K562 (cell line): ENCODE results near the gene PRSS56. TPM values are rescaled to one million over a fixed set of nuclear protein-coding genes. Genes with fewer than 3 reads are reported as not detected.

ENCODE experiments used
- ATAC-seq: fragments of 200-7000 bp; cut with Tn5 transposase; 3 replicates; pipeline ENCODE4 v1.9.1; 2020; ENCODE audit warnings: moderate library complexity
- BruUV-seq: library from RNA; stranded (reverse); fragments of 400-500 nt; replicated peaks from 2 replicates; lab custom pipeline; 2021; lab: Mats Ljungman, UMichigan
- CTCF ChIA-PET: fragments of 300-600 bp; formaldehyde crosslinking; extraction: SDS; loops from one replicate; lab custom pipeline; 2021; ENCODE audit warnings: low intra/inter-chr PET ratio; lab: Yijun Ruan, JAX
- POLR2A ChIA-PET: fragments of 300-600, 350-650 bp; sonication (Branson Sonifier 250); formaldehyde crosslinking; extraction: SDS; loops from one replicate; lab custom pipeline; 2021; ENCODE audit warnings: antibody characterized with exemption, inconsistent platforms; lab: Yijun Ruan, JAX
- DNase-seq, 4 experiments: peaks; one replicate each; pipeline versions ENCODE4 v3.0.0 to v3.0.0-alpha.2; 2011 to 2018; ENCODE audit warnings: low spot score in 3 of 4, mixed read lengths in 3 of 4; ENCODE audit errors: extremely low read depth in 1 of 4
- FAIRE-seq: peaks from 2 replicates; lab custom pipeline; 2011; peaks lifted over from hg19 to GRCh38; lab: Jason Lieb, UNC
- H2AFZ ChIP-seq: 2 replicates; pipeline ENCODE4 v1.6.0; 2011; ENCODE audit warnings: low read depth, low read length, control low read depth, inconsistent platforms
- H3K27ac ChIP-seq: fragments of 200-600 bp; 3 replicates; pipeline ENCODE4 v1.8.0; 2011; ENCODE audit warnings: low read depth, mild to moderate bottlenecking, control low read depth, inconsistent platforms, low read length, moderate library complexity, mixed read lengths; ENCODE audit errors: extremely low read depth
- H3K27me3 ChIP-seq, 2 experiments: fragments of 300-600 bp in 1 of 2; 2 replicates in 1 of 2; 3 replicates in 1 of 2; pipeline versions ENCODE4 v1.6.0 to v1.8.0; 2011; ENCODE audit warnings: inconsistent platforms in 2 of 2, low read length in 2 of 2, mild to moderate bottlenecking in 1 of 2, mixed read lengths in 1 of 2, moderate library complexity in 1 of 2; ENCODE audit not compliant: control insufficient read depth in 2 of 2, insufficient read depth in 2 of 2
- H3K36me3 ChIP-seq: fragments of 300-600 bp; 3 replicates; pipeline ENCODE4 v1.8.0; 2011; ENCODE audit warnings: mild to moderate bottlenecking, low read length, inconsistent platforms; ENCODE audit not compliant: control insufficient read depth, insufficient read depth
- H3K4me1 ChIP-seq, 2 experiments: fragments of 200-600 bp in 1 of 2; replicated peaks in 1 of 2; 2 replicates in 1 of 2; 3 replicates in 1 of 2; pipeline versions ENCODE4 v1.5.1 to v1.8.0; 2011; ENCODE audit warnings: inconsistent platforms in 2 of 2, low read length in 2 of 2, mild to moderate bottlenecking in 1 of 2, mixed read lengths in 1 of 2, moderate library complexity in 1 of 2; ENCODE audit not compliant: control insufficient read depth in 2 of 2, insufficient read depth in 2 of 2
- H3K4me2 ChIP-seq: 2 replicates; pipeline ENCODE4 v1.6.1; 2011; ENCODE audit warnings: low read length, control low read depth, inconsistent platforms, mixed read lengths; ENCODE audit not compliant: insufficient read depth
- H3K4me3 ChIP-seq: fragments of 200-600 bp; sonication (generic), shearing (Covaris generic); 2 replicates; pipeline ENCODE4 v1.5.1; 2016; ENCODE audit warnings: control low read depth, inconsistent platforms
- H3K79me2 ChIP-seq: fragments of 200-600 bp; 3 replicates; pipeline ENCODE4 v1.8.0; 2011; ENCODE audit warnings: low read length, inconsistent platforms; ENCODE audit not compliant: control insufficient read depth, insufficient read depth
- H3K9ac ChIP-seq, 2 experiments: 2 replicates each; pipeline versions ENCODE4 v1.6.0 to v1.6.1; 2011; ENCODE audit warnings: low read depth in 2 of 2, low read length in 2 of 2, control low read depth in 1 of 2, inconsistent platforms in 1 of 2, mild to moderate bottlenecking in 1 of 2, mixed read lengths in 1 of 2; ENCODE audit not compliant: insufficient read depth in 1 of 2
- H3K9me1 ChIP-seq: one replicate; pipeline ENCODE4 v1.6.0; 2011; ENCODE audit warnings: inconsistent platforms, mild to moderate bottlenecking, low read length, moderate library complexity; ENCODE audit not compliant: control insufficient read depth, insufficient read depth
- H3K9me3 ChIP-seq: replicated peaks from 2 replicates; pipeline ENCODE4 v1.5.1; 2011; ENCODE audit warnings: low read depth, low read length, inconsistent platforms; ENCODE audit not compliant: control insufficient read depth, insufficient read depth
- H4K20me1 ChIP-seq: replicated peaks from 2 replicates; pipeline ENCODE4 v1.6.1; 2011; ENCODE audit warnings: low read length, inconsistent platforms, mixed read lengths; ENCODE audit not compliant: control insufficient read depth, insufficient read depth
- CHD1 ChIP-seq: fragments of 200-600 bp; sonication (generic); IDR thresholded peaks from one replicate; pipeline ENCODE4 v1.6.1; 2012; ENCODE audit warnings: mild to moderate bottlenecking, moderate library complexity, low read length, inconsistent platforms
- CHD7 ChIP-seq: fragments of 200-600 bp; sonication (generic); IDR thresholded peaks from one replicate; pipeline ENCODE4 v1.6.1; 2012; ENCODE audit warnings: mild to moderate bottlenecking, low read depth, low read length, inconsistent platforms
- ELK1 ChIP-seq: sonication (generic); formaldehyde crosslinking; IDR thresholded peaks from 2 replicates; pipeline ENCODE4 v1.8.1; 2022; ENCODE audit warnings: missing genetic modification reagents
- HNRNPL ChIP-seq: fragments of 200-400 bp; formaldehyde crosslinking; IDR thresholded peaks from 2 replicates; pipeline ENCODE4 v1.6.1; 2017; ENCODE audit warnings: low read depth, mild to moderate bottlenecking, low read length
- PHF20 ChIP-seq: fragments of 450-650 bp; IDR thresholded peaks from 2 replicates; pipeline ENCODE4 v1.6.1; 2018; ENCODE audit not compliant: partially characterized antibody
- PHF21A ChIP-seq: fragments of 450-650 bp; IDR thresholded peaks from 2 replicates; pipeline ENCODE4 v1.6.1; 2017; ENCODE audit warnings: low read depth, borderline replicate concordance
- SMAD3 ChIP-seq: fragments of 450-650 bp; formaldehyde crosslinking; conservative IDR thresholded peaks from 2 replicates; pipeline ENCODE4 v1.4.0; 2020; ENCODE audit warnings: mild to moderate bottlenecking
- TFAM ChIP-seq: fragments of 250-450 bp; sonication (Bioruptor Pico); conservative IDR thresholded peaks from 2 replicates; pipeline ENCODE4 v1.5.0; 2021; ENCODE audit warnings: mild to moderate bottlenecking, moderate library complexity
- VEZF1 ChIP-seq: fragments of 200-800 bp; sonication (Bioruptor generic); IDR thresholded peaks from 2 replicates; pipeline ENCODE4 v1.6.1; 2017; ENCODE audit warnings: missing genetic modification characterization, missing compliant biosample characterization
- WGBS: fragments of 100-300 bp; shearing (Covaris generic); methylation state at CpG from one replicate; pipeline ENCODE4 v1.1.6; 2016; ENCODE audit warnings: low coverage, mixed read lengths; ENCODE audit not compliant: insufficient coverage; ENCODE audit errors: missing lambda C conversion rate; 5-methylcytosine and 5-hydroxymethylcytosine counted together
- in situ Hi-C: fragments of 300-500 bp; cut with MboI; formaldehyde crosslinking; loops from 4 replicates; pipeline ENCODE4 v1.15.0; 2018; ENCODE audit warnings: inconsistent platforms, mixed read lengths
- intact Hi-C: fragments of 100-400 bp; cut with micrococcal nuclease; formaldehyde crosslinking; loops from 2 replicates; pipeline ENCODE4 v1.14.2; 2022
- polyA plus RNA-seq, 8 experiments: library from polyadenylated mRNA; depleted of rRNA in 4 of 8; stranded (reverse) in 5 of 8; unstranded in 3 of 8; fragments of >200 nt; fragmentation: Nextera tagmentation in 2 of 8; fragmentation: Illumina TruSeq in 1 of 8; extraction: Ambion mirVana in 2 of 8; extraction: Trizol in 1 of 8; gene quantifications; 2 replicates each; pipeline versions ENCODE4 v1.2.1 to v1.2.3, GENCODE V29; 2011 to 2014; ENCODE audit warnings: inconsistent platforms in 1 of 8, missing spikeins in 1 of 8
- total RNA-seq, 7 experiments: library from RNA; depleted of rRNA in 6 of 7; stranded (reverse); fragments of >200 nt in 6 of 7; fragmentation: Illumina TruSeq in 2 of 7; extraction: Trizol in 2 of 7; gene quantifications; 2 replicates each; pipeline versions ENCODE4 v1.2.1 to v1.2.3, GENCODE V29; 2011 to 2021; ENCODE audit warnings: low replicate concordance in 1 of 7

Gene PRSS56
- total and polyA plus RNA-seq, 9 of the 15 experiments (the other 6 are each of a cell fraction or from before 2014, with no cell fraction given) = not detected

- H3K9me3 ChIP-seq = no peaks in the 10 kb centered on the region
- no peak overlapping the region for H3K9ac ChIP-seq
- ChIA-PET CTCF (no interaction called here), POLR2A (no interaction called here)
- intact Hi-C loops (loop anchor here (5.0 kb wide), 3 partner anchors 73 to 283 kb away; no protein-coding TSS in a partner anchor), in situ Hi-C loops (no loop called here)
- DNase-seq = no peak
- H4K20me1 ChIP-seq = no peaks in the 10 kb centered on the region
- no peak overlapping the region for H3K4me3 ChIP-seq
- H3K4me1 ChIP-seq = peaks cover 0 to 27% of the 10 kb centered on the region in 2 experiments; a peak in 2 of 5 replicates
- H2AFZ ChIP-seq = no peak overlapping the region
- no peak for ATAC-seq
- peaks cover 0 to 53% of the 10 kb centered on the region in 2 experiments; a peak in 3 of 5 replicates for H3K27me3 ChIP-seq
- WGBS = 0% methylated on average over 1 of the region's 15 CpGs
- H3K4me2 ChIP-seq = no peak overlapping the region
- no peak for FAIRE-seq
- H3K79me2 ChIP-seq = no peaks in the 10 kb centered on the region
- H3K9me1 ChIP-seq = no peaks in the 10 kb centered on the region
- H3K27ac ChIP-seq = no peak overlapping the region
- H3K36me3 ChIP-seq = no peaks in the 10 kb centered on the region
- no TSS peak for BruUV-seq
- TF ChIP-seq CHD7 (no peak), VEZF1 (CRISPR knock-in tag) (no peak), CHD1 (no peak), HNRNPL (no peak), ELK1 (CRISPR knock-in tag) (no peak), TFAM (CRISPR knock-in tag) (no peak), SMAD3 (no peak), PHF21A (no peak), PHF20 (no peak)
Measured at GRCh38 chr2:232520489-232520888, 301 bp downstream of the PRSS56 start.
